IMR-90 (cell line): Measurements from ENCODE around the gene NEK9. TPM values are rescaled to one million over a fixed set of nuclear protein-coding genes. Genes with fewer than 3 reads are reported as not detected.

Source experiments
- ATAC-seq: fragments of 200-7000 bp; cut with Tn5 transposase; 2 replicates; pipeline ENCODE4 v1.9.1; 2020; ENCODE audit warnings: low read depth, mild to moderate bottlenecking, moderate library complexity
- BruUV-seq: library from RNA; stranded (reverse); fragments of 400-500 nt; replicated peaks from 2 replicates; lab custom pipeline; 2021; lab: Mats Ljungman, UMichigan
- CTCF ChIA-PET: fragments of 300-600 bp; formaldehyde crosslinking; extraction: SDS; loops from one replicate; lab custom pipeline; 2021; ENCODE audit warnings: antibody characterized with exemption; lab: Yijun Ruan, JAX
- POLR2A ChIA-PET: fragments of 300-600 bp; sonication (Branson Sonifier 250); formaldehyde crosslinking; loops from one replicate; lab custom pipeline; 2022; ENCODE audit warnings: antibody characterized with exemption; ENCODE audit not compliant: unreplicated experiment; lab: Charles Lee
- DNase-seq: peaks from one replicate; pipeline ENCODE4 v3.0.0; 2013
- H2AFZ ChIP-seq: replicated peaks from 2 replicates; pipeline ENCODE3; 2013; ENCODE audit warnings: low read length, mild to moderate bottlenecking; ENCODE audit not compliant: poor library complexity
- H2AK5ac ChIP-seq: 2 replicates; pipeline ENCODE4 v1.6.1; 2013; ENCODE audit warnings: low read depth, low read length, inconsistent platforms
- H2AK9ac ChIP-seq: replicated peaks from 2 replicates; pipeline ENCODE3; 2013; ENCODE audit warnings: mild to moderate bottlenecking, low read depth, low read length, moderate library complexity; ENCODE audit not compliant: poor library complexity
- H2BK120ac ChIP-seq: 2 replicates; pipeline ENCODE4 v1.6.1; 2013; ENCODE audit warnings: low read depth, low read length, inconsistent platforms
- H2BK15ac ChIP-seq: 3 replicates; pipeline ENCODE4 v1.6.1; 2013; ENCODE audit warnings: low read depth, low read length, inconsistent platforms
- H2BK20ac ChIP-seq: 2 replicates; pipeline ENCODE4 v1.6.1; 2013; ENCODE audit warnings: low read depth, mild to moderate bottlenecking, inconsistent platforms, low read length, moderate library complexity
- H2BK5ac ChIP-seq: 2 replicates; pipeline ENCODE4 v1.6.1; 2013; ENCODE audit warnings: mild to moderate bottlenecking, low read depth, low read length, inconsistent platforms; ENCODE audit not compliant: poor library complexity, severe bottlenecking
- H3K14ac ChIP-seq: replicated peaks from 2 replicates; pipeline ENCODE4 v1.6.1; 2013; ENCODE audit warnings: low read depth, low read length, inconsistent platforms
- H3K18ac ChIP-seq: 2 replicates; pipeline ENCODE4 v1.6.1; 2013; ENCODE audit warnings: low read depth, low read length, control low read depth
- H3K23ac ChIP-seq: 2 replicates; pipeline ENCODE4 v1.6.1; 2013; ENCODE audit warnings: low read depth, low read length, inconsistent platforms
- H3K27ac ChIP-seq: 2 replicates; pipeline ENCODE4 v1.5.1; 2013; ENCODE audit warnings: mild to moderate bottlenecking, control low read depth, low read length; ENCODE audit not compliant: insufficient read depth
- H3K27me3 ChIP-seq: 2 replicates; pipeline ENCODE4 v1.6.1; 2013; ENCODE audit warnings: low read length; ENCODE audit not compliant: control insufficient read depth, insufficient read depth
- H3K36me3 ChIP-seq: 2 replicates; pipeline ENCODE4 v1.6.1; 2013; ENCODE audit warnings: low read length, mixed read lengths; ENCODE audit not compliant: control insufficient read depth, insufficient read depth
- H3K4ac ChIP-seq: 2 replicates; pipeline ENCODE4 v1.6.1; 2013; ENCODE audit warnings: low read depth, low read length, inconsistent platforms
- H3K4me1 ChIP-seq: 2 replicates; pipeline ENCODE4 v1.6.1; 2013; ENCODE audit warnings: low read length, mixed read lengths; ENCODE audit not compliant: control insufficient read depth, insufficient read depth
- H3K4me2 ChIP-seq: 2 replicates; pipeline ENCODE4 v1.6.1; 2013; ENCODE audit warnings: low read depth, mild to moderate bottlenecking, control low read depth, low read length, moderate library complexity
- H3K4me3 ChIP-seq: 2 replicates; pipeline ENCODE4 v1.5.1; 2013; ENCODE audit warnings: low read depth, mild to moderate bottlenecking, control low read depth, low read length, moderate library complexity; ENCODE audit not compliant: insufficient read depth
- H3K56ac ChIP-seq: 2 replicates; pipeline ENCODE4 v1.6.1; 2013; ENCODE audit warnings: low read length, inconsistent platforms; ENCODE audit not compliant: insufficient read depth; ENCODE audit errors: extremely low read depth
- H3K79me1 ChIP-seq, 2 experiments: 2 replicates each; pipeline ENCODE4 v1.6.1; 2013; ENCODE audit warnings: low read length in 2 of 2, inconsistent platforms in 1 of 2, low read depth in 1 of 2
- H3K9ac ChIP-seq: 2 replicates; pipeline ENCODE4 v1.6.1; 2013; ENCODE audit warnings: low read depth, low read length, control low read depth
- H3K9me1 ChIP-seq: 2 replicates; pipeline ENCODE4 v1.6.1; 2013; ENCODE audit warnings: low read length, inconsistent platforms; ENCODE audit not compliant: insufficient read depth
- H3K9me3 ChIP-seq: 2 replicates; pipeline ENCODE4 v1.6.1; 2013; ENCODE audit warnings: low read length; ENCODE audit not compliant: control insufficient read depth, insufficient read depth
- H4K20me1 ChIP-seq: 2 replicates; pipeline ENCODE4 v1.6.1; 2013; ENCODE audit warnings: low read length, inconsistent platforms; ENCODE audit not compliant: insufficient read depth
- H4K5ac ChIP-seq: 2 replicates; pipeline ENCODE4 v1.6.1; 2013; ENCODE audit warnings: mild to moderate bottlenecking, low read depth, low read length, control low read depth
- H4K8ac ChIP-seq, 2 experiments: 2 replicates each; pipeline ENCODE4 v1.6.1; 2013; ENCODE audit warnings: low read depth in 2 of 2, low read length in 2 of 2, control low read depth in 1 of 2, inconsistent platforms in 1 of 2
- H4K91ac ChIP-seq: 2 replicates; pipeline ENCODE4 v1.6.1; 2013; ENCODE audit warnings: low read depth, low read length, inconsistent platforms; ENCODE audit not compliant: insufficient read depth
- BHLHE40 ChIP-seq: fragments of 150-350 bp; IDR thresholded peaks from 2 replicates; pipeline ENCODE4 v1.6.1; 2016; ENCODE audit warnings: mild to moderate bottlenecking, low read depth, low read length
- CHD1 ChIP-seq: IDR thresholded peaks from 2 replicates; pipeline ENCODE4 v1.6.1; 2012; ENCODE audit warnings: low read depth, low read length, improper control_type of control experiment
- ELK1 ChIP-seq: fragments of 150-350 bp; IDR thresholded peaks from 2 replicates; pipeline ENCODE4 v1.6.1; 2016; ENCODE audit warnings: low read depth, mild to moderate bottlenecking, low read length, moderate library complexity, borderline replicate concordance
- FOS ChIP-seq: fragments of 150-350 bp; IDR thresholded peaks from 2 replicates; pipeline ENCODE4 v1.6.1; 2016; ENCODE audit warnings: low read depth, low read length
- MAZ ChIP-seq: IDR thresholded peaks from 2 replicates; pipeline ENCODE4 v1.6.1; 2012; ENCODE audit warnings: low read depth, mild to moderate bottlenecking, low read length, improper control_type of control experiment, moderate library complexity, borderline replicate concordance
- NFE2L2 ChIP-seq: fragments of 150-350 bp; IDR thresholded peaks from 2 replicates; pipeline ENCODE4 v1.6.1; 2016; ENCODE audit warnings: low read depth, mild to moderate bottlenecking, low read length
- RAD21 ChIP-seq: IDR thresholded peaks from 2 replicates; pipeline ENCODE4 v1.6.1; 2012; ENCODE audit warnings: low read length, improper control_type of control experiment
- RCOR1 ChIP-seq: IDR thresholded peaks from 2 replicates; pipeline ENCODE4 v1.6.1; 2012; ENCODE audit warnings: mild to moderate bottlenecking, low read length, improper control_type of control experiment; ENCODE audit not compliant: insufficient replicate concordance
- RFX5 ChIP-seq: IDR thresholded peaks from 2 replicates; pipeline ENCODE4 v1.8.0; 2012; ENCODE audit warnings: low read depth, mild to moderate bottlenecking, low read length, moderate library complexity
- SMC3 ChIP-seq: fragments of 150-350 bp; IDR thresholded peaks from 2 replicates; pipeline ENCODE4 v1.6.1; 2016; ENCODE audit warnings: low read depth, mild to moderate bottlenecking, antibody characterized with exemption, low read length, moderate library complexity
- WGBS, 2 experiments: methylation state at CpG; one replicate each; pipeline versions ENCODE4 v1.1.5 to v1.1.7; 2013; ENCODE audit warnings: missing lambda C conversion rate in 2 of 2; ENCODE audit not compliant: insufficient read length in 1 of 2; ENCODE audit errors: extremely low coverage in 2 of 2; 5-methylcytosine and 5-hydroxymethylcytosine counted together
- dilution Hi-C: fragments of 300-500 bp; cut with HindIII; formaldehyde crosslinking; loops from one replicate; pipeline ENCODE4 v1.14.3; 2018; ENCODE audit warnings: low sequenced_read_pairs; ENCODE audit not compliant: unreplicated experiment
- in situ Hi-C: fragments of 300-500 bp; cut with MboI; formaldehyde crosslinking; loops from 3 replicates; pipeline ENCODE4 v1.14.3; 2019; ENCODE audit warnings: low sequenced_read_pairs, inconsistent platforms, mixed read lengths
- intact Hi-C: fragments of 100-400 bp; cut with micrococcal nuclease; formaldehyde crosslinking; loops from 2 replicates; pipeline ENCODE4 v1.10.0; 2022
- polyA plus RNA-seq, 3 experiments: library from polyadenylated mRNA; depleted of rRNA; stranded (reverse); fragments of >200 nt; gene quantifications; 2 replicates each; pipeline ENCODE4 v1.2.3, GENCODE V29; 2012; ENCODE audit warnings: low replicate concordance in 1 of 3
- total RNA-seq: library from RNA; depleted of rRNA; stranded (reverse); fragments of >200 nt; gene quantifications from 2 replicates; pipeline ENCODE4 v1.2.3, GENCODE V29; 2012

Gene NEK9
- total and polyA plus RNA-seq, 2 of the 4 experiments (the other 2 are of a cell fraction), result 22.9 to 23.2 TPM

GRCh38 chr14:75176142-75176820, 49.4 kb upstream of the NEK9 start, which contains the start of gene TMED10 (continued):
- TF ChIP-seq BHLHE40 (peak; percentile 88), RFX5 (no peak)

- Histone ChIP-seq H3K9me3 (no peaks in the 10 kb centered on the region), H3K79me1 (peaks cover 9 to 42% of the 10 kb centered on the region in 2 experiments), H3K27ac (peak overlapping the region; percentile 94), H3K9me1 (no peaks in the 10 kb centered on the region), H3K23ac (peak overlapping the region; percentile 58; the same call in 1 of the 2 replicates), H4K8ac (peak overlapping the region; percentile 84 to 98; a peak in 3 of 4 replicates), H2BK5ac (peak overlapping the region; percentile 77), H3K36me3 (no peaks in the 10 kb centered on the region), H3K4ac (peak overlapping the region; percentile 97), H3K27me3 (no peaks in the 10 kb centered on the region), H4K5ac (peak overlapping the region; percentile 75), H2BK120ac (no peak overlapping the region), H3K18ac (no peak overlapping the region), H3K4me2 (peak overlapping the region; percentile 99), H3K9ac (peak overlapping the region; percentile 99), H2AK5ac (peak overlapping the region; percentile 67), H2BK15ac (no peak overlapping the region), H2BK20ac (no peak overlapping the region), H3K4me3 (peak overlapping the region; percentile 75), H3K56ac (peak overlapping the region; percentile 61), H2AFZ (peak overlapping the region; percentile 89), H2AK9ac (peak overlapping the region; percentile 82), H3K4me1 (peaks cover 2% of the 10 kb centered on the region; the same call in 1 of the 2 replicates), H4K20me1 (peaks cover 33% of the 10 kb centered on the region; the same call in 1 of the 2 replicates), H4K91ac (no peak overlapping the region; the same call in 1 of the 2 replicates), H3K14ac (peak overlapping the region; percentile 55)
- BruUV-seq, result no TSS peak
- ChIA-PET POLR2A (interaction anchor here (0.5 to 0.7 kb wide), 2 partner anchors 98 to 303 kb away, joined by 3 read pairs; no protein-coding TSS in a partner anchor), CTCF (interaction anchor here (0.6 kb wide), 1 partner anchor 83 kb away, joined by 4 read pairs; no protein-coding TSS in a partner anchor)
- TF ChIP-seq BHLHE40 (no peak), FOS (no peak), RFX5 (no peak), MAZ (no peak), NFE2L2 (no peak), SMC3 (no peak), CHD1 (no peak), RCOR1 (no peak), RAD21 (no peak), ELK1 (no peak)
- DNase-seq (peak; percentile 35), ATAC-seq (no peak)
- in situ Hi-C loops, result no loop called here
- WGBS, 2 experiments, result 0% methylated on average over 8 of the region's 10 CpGs; no CpG with 5 or more reads in 1 of the 2 experiments
- intact Hi-C loops, result loop anchor here (1.0 to 5.0 kb wide), 2 partner anchors 84 to 102 kb away; partner anchors contain the start of gene FOS
- dilution Hi-C loops, result no loop called here
Measured at GRCh38 chr14:75175677-75176141, 48.9 kb upstream of the NEK9 start.
